ENCODE results near the gene HORMAD1.
"Not testable (repeated sequence)": the region's sequence is repeated elsewhere in the genome, so short reads cannot be mapped to it uniquely, and the experiment has no call there.

HORMAD1 gene

DNA sequence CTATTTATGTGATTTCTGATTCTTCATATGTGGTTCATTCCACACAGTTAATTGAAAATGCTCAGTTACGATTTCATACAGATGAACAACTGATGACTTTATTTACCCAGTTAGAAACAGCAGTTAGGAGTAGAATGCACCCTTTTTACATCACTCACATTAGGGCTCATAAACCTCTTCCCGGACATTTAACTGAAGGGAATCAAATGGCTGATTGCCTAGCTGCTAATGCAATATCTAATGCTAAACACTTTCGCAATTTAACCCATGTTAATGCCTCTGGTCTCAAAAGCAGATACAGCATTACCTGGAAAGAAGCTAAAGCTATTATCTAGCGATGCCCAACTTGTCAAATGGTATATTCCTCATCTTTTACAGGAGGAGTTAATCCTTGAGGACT is 63.6 kb downstream of the HORMAD1 start:
- H3K27ac ChIP-seq (ENCODE audit: low read length); H3K9ac ChIP-seq (ENCODE audit: low read depth, low read length); H3K27me3 ChIP-seq (ENCODE audit: insufficient read depth, low read length); H3K4me3 ChIP-seq (ENCODE audit: low read length); H3K4me1 ChIP-seq (ENCODE audit: insufficient read depth, low read length); H3K9me3 ChIP-seq (ENCODE audit: insufficient read depth, low read depth, low read length): not testable (repeated sequence)
- H3K36me3 ChIP-seq (ENCODE audit: insufficient read depth, low read depth, low read length) = peaks cover 29% of the 10 kb centered on the region

- H3K27ac ChIP-seq (ENCODE audit: low read length); H3K9me3 ChIP-seq (ENCODE audit: insufficient read depth, low read depth, low read length): not testable (repeated sequence)
These were observed 66.1 kb downstream of the HORMAD1 start for GRCh38 chr1:150654635-150655034.

GRCh38 chr1:150650193-150650592 is 70.5 kb downstream of the HORMAD1 start:
- H3K27ac ChIP-seq (ENCODE audit: low read length) = no peak overlapping the region
- no peaks in the 10 kb centered on the region for H3K4me1 ChIP-seq (ENCODE audit: insufficient read depth, low read length)
- H3K9ac ChIP-seq (ENCODE audit: low read depth, low read length) = no peak overlapping the region
- no peaks in the 10 kb centered on the region for H3K9me3 ChIP-seq (ENCODE audit: insufficient read depth, low read depth, low read length)
- H3K4me3 ChIP-seq (ENCODE audit: low read length) = no peak overlapping the region
- H3K36me3 ChIP-seq (ENCODE audit: insufficient read depth, low read depth, low read length) = peaks cover 39% of the 10 kb centered on the region
- H3K27me3 ChIP-seq (ENCODE audit: insufficient read depth, low read length) = no peaks in the 10 kb centered on the region

More at GRCh38 chr1:150654635-150655034, 66.1 kb downstream of the HORMAD1 start:
- H3K9ac ChIP-seq (ENCODE audit: low read depth, low read length); H3K4me3 ChIP-seq (ENCODE audit: low read length); H3K4me1 ChIP-seq (ENCODE audit: insufficient read depth, low read length); H3K27me3 ChIP-seq (ENCODE audit: insufficient read depth, low read length): not testable (repeated sequence)
- peaks cover 12% of the 10 kb centered on the region for H3K36me3 ChIP-seq (ENCODE audit: insufficient read depth, low read depth, low read length)

DNA sequence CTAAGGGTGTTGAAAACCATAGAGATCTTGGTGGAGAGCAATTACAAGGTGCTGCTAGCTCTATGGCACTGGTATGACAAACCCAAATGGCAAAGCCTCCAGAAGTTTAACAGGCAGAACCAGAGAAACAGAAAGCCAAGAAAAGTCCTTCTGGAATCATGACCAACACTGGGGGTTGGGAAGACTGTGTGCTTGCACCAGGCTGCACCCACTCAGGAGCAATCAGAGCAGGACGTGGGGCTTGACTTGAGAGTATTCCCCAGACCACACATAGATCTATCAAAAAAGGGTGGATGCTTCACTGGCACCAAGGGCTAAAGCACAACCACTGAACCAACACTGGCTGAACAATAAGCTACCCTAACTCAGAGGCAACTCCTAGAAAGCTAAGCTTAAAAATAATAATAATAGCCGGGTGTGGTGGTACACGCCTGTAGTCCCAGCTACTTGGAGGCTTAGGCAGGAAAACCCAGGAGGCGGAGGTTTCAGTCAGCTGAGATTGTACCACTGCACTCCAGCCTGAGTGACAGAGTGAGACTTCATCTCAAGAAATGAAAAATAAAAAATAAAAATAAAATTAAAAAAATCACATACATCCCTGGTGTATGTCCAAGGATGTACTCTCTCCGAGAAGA is 71.1 kb downstream of the HORMAD1 start:
- Histone ChIP-seq H3K9ac (ENCODE audit: low read depth, low read length) (no peak overlapping the region), H3K36me3 (ENCODE audit: insufficient read depth, low read depth, low read length) (peaks cover 39% of the 10 kb centered on the region), H3K27me3 (ENCODE audit: insufficient read depth, low read length) (no peaks in the 10 kb centered on the region), H3K4me3 (ENCODE audit: low read length) (no peak overlapping the region), H3K4me1 (ENCODE audit: insufficient read depth, low read length) (no peaks in the 10 kb centered on the region), H3K9me3 (ENCODE audit: insufficient read depth, low read depth, low read length) (no peaks in the 10 kb centered on the region), H3K27ac (ENCODE audit: low read length) (no peak overlapping the region)
